ENCODE measurements around the gene ANKRD24. TPM values are rescaled to one million over a fixed set of nuclear protein-coding genes. Genes with fewer than 3 reads are reported as not detected.
"Not testable (repeated sequence)": the region's sequence is repeated elsewhere in the genome, so short reads cannot be mapped to it uniquely, and the experiment has no call there.

ANKRD24 gene
- total RNA-seq, 2 experiments from 2014 or later: 1.1 to 1.3 TPM

- Mint-ChIP-seq H3K36me3 (ENCODE audit: low read depth) (no peaks in the 10 kb centered on the region), H3K4me1 (no peaks in the 10 kb centered on the region), H3K4me3 (no peak overlapping the region), H3K27ac (no peak overlapping the region), H3K9me3 (ENCODE audit: low read depth) (no peaks in the 10 kb centered on the region), H3K27me3 (no peaks in the 10 kb centered on the region)
- ChIA-PET POLR2A (no interaction called here), CTCF (interaction anchor here (0.6 kb wide), 1 partner anchor 297 kb away, joined by 3 read pairs; no protein-coding TSS in a partner anchor)
- DNase-seq (no peak), ATAC-seq (no peak)
- intact Hi-C loops (cut with DNase I, micrococcal nuclease): no loop called here
Observed at GRCh38 chr19:4220188-4220587, 37.7 kb downstream of the ANKRD24 start.

- ATAC-seq (no peak), DNase-seq (no peak)
- Mint-ChIP-seq H3K27me3 (peaks cover 3% of the 10 kb centered on the region), H3K36me3 (ENCODE audit: low read depth) (no peaks in the 10 kb centered on the region), H3K27ac (no peak overlapping the region), H3K4me3 (no peak overlapping the region), H3K9me3 (ENCODE audit: low read depth) (no peaks in the 10 kb centered on the region), H3K4me1 (peaks cover 3% of the 10 kb centered on the region)
- ChIA-PET CTCF (no interaction called here), POLR2A (no interaction called here)
- intact Hi-C loops (cut with DNase I, micrococcal nuclease): no loop called here
Observed at GRCh38 chr19:4224470-4224869, 42.0 kb downstream of the ANKRD24 start.

GRCh38 chr19:4225885-4226284 is 43.4 kb downstream of the ANKRD24 start:
- DNase-seq: no peak
- Mint-ChIP-seq H3K27me3 (peaks cover 3% of the 10 kb centered on the region), H3K4me1 (peaks cover 7% of the 10 kb centered on the region), H3K36me3 (ENCODE audit: low read depth) (no peaks in the 10 kb centered on the region), H3K9me3 (ENCODE audit: low read depth) (no peaks in the 10 kb centered on the region), H3K27ac (no peak overlapping the region), H3K4me3 (no peak overlapping the region)
- ChIA-PET POLR2A (no interaction called here), CTCF (interaction anchor here (0.6 to 0.9 kb wide), 2 partner anchors 9 to 117 kb away, joined by 3 read pairs; no protein-coding TSS in a partner anchor)
- intact Hi-C loops (cut with DNase I, micrococcal nuclease): no loop called here
- ATAC-seq: no peak

GRCh38 chr19:4227771-4228170 is 45.3 kb downstream of the ANKRD24 start:
- intact Hi-C loops (cut with DNase I, micrococcal nuclease): loop anchor here (2.0 kb wide), 2 partner anchors 19 to 75 kb away; partner anchors contain the start of genes TMIGD2 (in 1 of the 2) and YJU2 (in 1 of the 2)
- Mint-ChIP-seq H3K27ac (no peak overlapping the region), H3K36me3 (ENCODE audit: low read depth) (no peaks in the 10 kb centered on the region), H3K4me1 (peaks cover 7% of the 10 kb centered on the region), H3K4me3 (no peak overlapping the region), H3K9me3 (ENCODE audit: low read depth) (no peaks in the 10 kb centered on the region), H3K27me3 (peaks cover 3% of the 10 kb centered on the region)
- POLR2A ChIA-PET: no interaction called here
- DNase-seq: no peak
- no peak for ATAC-seq
- CTCF ChIA-PET: no interaction called here

GRCh38 chr19:4228765-4229178 is 46.3 kb downstream of the ANKRD24 start:
- Mint-ChIP-seq H3K4me1 (peaks cover 9% of the 10 kb centered on the region), H3K4me3 (no peak overlapping the region), H3K27ac (no peak overlapping the region), H3K27me3 (peaks cover 5% of the 10 kb centered on the region), H3K36me3 (ENCODE audit: low read depth) (no peaks in the 10 kb centered on the region), H3K9me3 (ENCODE audit: low read depth) (no peaks in the 10 kb centered on the region)
- intact Hi-C loops (cut with DNase I, micrococcal nuclease): loop anchor here (1.0 to 2.0 kb wide), 3 partner anchors 18 to 74 kb away; partner anchors contain the start of genes YJU2 (in 2 of the 2) and TMIGD2 (in 1 of the 2)
- CTCF ChIA-PET: no interaction called here
- POLR2A ChIA-PET: no interaction called here
- no peak for ATAC-seq
- DNase-seq: no peak

GRCh38 chr19:4229179-4229931 is 46.9 kb downstream of the ANKRD24 start, which contains the start of gene EBI3:
TSS of gene EBI3 (plus strand) at chr19:4229523. CDS start at chr19:4229551, 28 bp downstream.
- POLR2A ChIA-PET: interaction anchor here (0.5 to 0.6 kb wide), 2 partner anchors 18 to 242 kb away, joined by 5 to 6 read pairs; partner anchors contain the start of gene YJU2
- CTCF ChIA-PET: interaction anchor here (0.6 to 1.2 kb wide), 6 partner anchors 11 to 242 kb away, joined by 3 to 5 read pairs (median 4); partner anchors contain the start of gene YJU2
- Mint-ChIP-seq H3K36me3 (ENCODE audit: low read depth) (no peaks in the 10 kb centered on the region), H3K4me1 (peaks cover 9% of the 10 kb centered on the region), H3K27me3 (peaks cover 6% of the 10 kb centered on the region), H3K27ac (peak within 1 kb of the TSS; percentile 86), H3K9me3 (ENCODE audit: low read depth) (no peaks in the 10 kb centered on the region), H3K4me3 (no peak within 1 kb of the TSS)
- peak; percentile 86 for ATAC-seq
- intact Hi-C loops (cut with DNase I, micrococcal nuclease): loop anchor here (1.0 to 2.0 kb wide), 3 partner anchors 17 to 73 kb away; partner anchors contain the start of genes YJU2 (in 2 of the 2) and TMIGD2 (in 1 of the 2)
- DNase-seq: peak; percentile 88

GRCh38 chr19:4230237-4230636 is 47.7 kb downstream of the ANKRD24 start:
- ATAC-seq; H3K4me1 Mint-ChIP-seq; intact Hi-C loops (cut with DNase I, micrococcal nuclease); H3K36me3 Mint-ChIP-seq (ENCODE audit: low read depth); H3K4me3 Mint-ChIP-seq; DNase-seq; H3K27me3 Mint-ChIP-seq; H3K9me3 Mint-ChIP-seq (ENCODE audit: low read depth); H3K27ac Mint-ChIP-seq: not testable (repeated sequence)
- POLR2A ChIA-PET: interaction anchor here (0.5 kb wide), 1 partner anchor 17 kb away, joined by 6 read pairs; the partner anchor contains the start of gene YJU2
- CTCF ChIA-PET: interaction anchor here (0.6 to 1.2 kb wide), 9 partner anchors 10 to 1123 kb away, joined by 3 to 5 read pairs (median 4); partner anchors contain the start of gene YJU2

- H3K9me3 Mint-ChIP-seq (ENCODE audit: low read depth); H3K4me1 Mint-ChIP-seq; intact Hi-C loops (cut with DNase I, micrococcal nuclease); H3K36me3 Mint-ChIP-seq (ENCODE audit: low read depth); DNase-seq; ATAC-seq; H3K4me3 Mint-ChIP-seq; H3K27ac Mint-ChIP-seq; H3K27me3 Mint-ChIP-seq; POLR2A ChIA-PET: not testable (repeated sequence)
- CTCF ChIA-PET: interaction anchor here (0.8 to 1.7 kb wide), 3 partner anchors 10 to 25 kb away, joined by 3 to 7 read pairs (median 4); no protein-coding TSS in a partner anchor
Observed at GRCh38 chr19:4231521-4231920, 49.0 kb downstream of the ANKRD24 start.

GRCh38 chr19:4232139-4232538 is 49.6 kb downstream of the ANKRD24 start:
- intact Hi-C loops (cut with DNase I, micrococcal nuclease); H3K4me3 Mint-ChIP-seq; H3K27ac Mint-ChIP-seq; H3K9me3 Mint-ChIP-seq (ENCODE audit: low read depth); POLR2A ChIA-PET; H3K4me1 Mint-ChIP-seq; DNase-seq; ATAC-seq; H3K27me3 Mint-ChIP-seq; H3K36me3 Mint-ChIP-seq (ENCODE audit: low read depth): not testable (repeated sequence)
- CTCF ChIA-PET: interaction anchor here (0.8 to 1.7 kb wide), 4 partner anchors 9 to 25 kb away, joined by 3 to 7 read pairs (median 4); no protein-coding TSS in a partner anchor

GRCh38 chr19:4232614-4233281 is 50.3 kb downstream of the ANKRD24 start:
- CTCF ChIA-PET: interaction anchor here (0.9 to 1.7 kb wide), 4 partner anchors 9 to 24 kb away, joined by 3 to 7 read pairs (median 4); no protein-coding TSS in a partner anchor
- Mint-ChIP-seq H3K36me3 (ENCODE audit: low read depth) (no peaks in the 10 kb centered on the region), H3K9me3 (ENCODE audit: low read depth) (no peaks in the 10 kb centered on the region), H3K27me3 (peaks cover 4% of the 10 kb centered on the region), H3K27ac (no peak overlapping the region), H3K4me1 (peaks cover 9% of the 10 kb centered on the region), H3K4me3 (no peak overlapping the region)
- ATAC-seq (no peak), DNase-seq (no peak)
- intact Hi-C loops (cut with DNase I, micrococcal nuclease): no loop called here
- POLR2A ChIA-PET: no interaction called here

- Mint-ChIP-seq H3K27me3 (peaks cover 4% of the 10 kb centered on the region), H3K4me1 (peaks cover 9% of the 10 kb centered on the region), H3K27ac (no peak overlapping the region), H3K36me3 (ENCODE audit: low read depth) (no peaks in the 10 kb centered on the region), H3K9me3 (ENCODE audit: low read depth) (no peaks in the 10 kb centered on the region), H3K4me3 (no peak overlapping the region)
- POLR2A ChIA-PET: interaction anchor here (0.6 kb wide), 1 partner anchor 262 kb away, joined by 3 read pairs; the partner anchor contains the start of gene DAPK3
- DNase-seq (peak; percentile 90), ATAC-seq (peak; percentile 23)
- intact Hi-C loops (cut with DNase I, micrococcal nuclease): no loop called here
- CTCF ChIA-PET: interaction anchor here (0.7 to 1.7 kb wide), 8 partner anchors 8 to 140 kb away, joined by 3 to 7 read pairs (median 4); no protein-coding TSS in a partner anchor
Observed at GRCh38 chr19:4233282-4233853, 50.9 kb downstream of the ANKRD24 start.

Data from activated CD4-positive, alpha-beta T cell treated with anti-CD3 and anti-CD28 coated beads for 36 hours (primary cell).